Vagina (tissue), 2 donors: ENCODE results near the gene HSD11B2.

Source experiments
- POLR2A ChIP-seq, 2 donors: fragments of 450-650 bp; IDR thresholded peaks; one replicate each; pipeline ENCODE4 v1.6.1; 2017; ENCODE audit warnings: antibody characterized with exemption in 2 of 2, mild to moderate bottlenecking in 2 of 2, moderate library complexity in 2 of 2
- TF ChIP-seq, protein P1 (sequence below), 3 experiments: fragments of 450-650 bp in 2 of 3; fragments of 200-600 bp in 1 of 3; sonication (generic) in 1 of 3; IDR thresholded peaks; one replicate each; pipeline ENCODE4 v1.5.1; 2017 to 2019; ENCODE audit warnings: antibody characterized with exemption in 3 of 3, mild to moderate bottlenecking in 2 of 3, moderate library complexity in 2 of 3

- no peak for TF ChIP-seq POLR2A (IDR thresholded peaks at IDR 0.05)
- TF ChIP-seq, protein P1, sequence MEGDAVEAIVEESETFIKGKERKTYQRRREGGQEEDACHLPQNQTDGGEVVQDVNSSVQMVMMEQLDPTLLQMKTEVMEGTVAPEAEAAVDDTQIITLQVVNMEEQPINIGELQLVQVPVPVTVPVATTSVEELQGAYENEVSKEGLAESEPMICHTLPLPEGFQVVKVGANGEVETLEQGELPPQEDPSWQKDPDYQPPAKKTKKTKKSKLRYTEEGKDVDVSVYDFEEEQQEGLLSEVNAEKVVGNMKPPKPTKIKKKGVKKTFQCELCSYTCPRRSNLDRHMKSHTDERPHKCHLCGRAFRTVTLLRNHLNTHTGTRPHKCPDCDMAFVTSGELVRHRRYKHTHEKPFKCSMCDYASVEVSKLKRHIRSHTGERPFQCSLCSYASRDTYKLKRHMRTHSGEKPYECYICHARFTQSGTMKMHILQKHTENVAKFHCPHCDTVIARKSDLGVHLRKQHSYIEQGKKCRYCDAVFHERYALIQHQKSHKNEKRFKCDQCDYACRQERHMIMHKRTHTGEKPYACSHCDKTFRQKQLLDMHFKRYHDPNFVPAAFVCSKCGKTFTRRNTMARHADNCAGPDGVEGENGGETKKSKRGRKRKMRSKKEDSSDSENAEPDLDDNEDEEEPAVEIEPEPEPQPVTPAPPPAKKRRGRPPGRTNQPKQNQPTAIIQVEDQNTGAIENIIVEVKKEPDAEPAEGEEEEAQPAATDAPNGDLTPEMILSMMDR (IDR thresholded peaks at IDR 0.05), result no peak
Observed at GRCh38 chr16:67393788-67394154, 37.1 kb upstream of the HSD11B2 start.
